Common myeloid progenitor, CD34-positive (primary cell): ENCODE measurements around the gene MLST8.

ENCODE experiments used
- CTCF ChIA-PET: fragments of 350-600 bp; sonication (Branson Sonifier 250); formaldehyde crosslinking; loops from one replicate; lab custom pipeline; 2021; ENCODE audit warnings: antibody characterized with exemption; lab: Charles Lee
- POLR2A ChIA-PET: fragments of 350-600 bp; sonication (Branson Sonifier 250); formaldehyde crosslinking; loops from one replicate; lab custom pipeline; 2021; ENCODE audit warnings: antibody characterized with exemption; lab: Charles Lee
- DNase-seq, 3 donors: peaks; one replicate each; pipeline versions ENCODE4 v3.0.0 to v3.0.0-alpha.2; 2013
- H3K27ac ChIP-seq, 2 experiments: 1 replicate in 1 of 2; 2 replicates in 1 of 2; pipeline ENCODE4 v1.7.0; 2013; ENCODE audit warnings: inconsistent platforms in 2 of 2, low read length in 2 of 2, mild to moderate bottlenecking in 2 of 2, low read depth in 1 of 2, moderate library complexity in 1 of 2; ENCODE audit not compliant: severe bottlenecking in 2 of 2, insufficient read depth in 1 of 2, poor library complexity in 1 of 2
- H3K27me3 ChIP-seq, 5 experiments: replicated peaks in 2 of 5; 1 replicate in 3 of 5; 2 replicates in 2 of 5; pipeline versions ENCODE4 v1.6.1 to v1.7.0; 2013; ENCODE audit warnings: low read length in 4 of 5, mild to moderate bottlenecking in 2 of 5, moderate library complexity in 2 of 5, inconsistent platforms in 1 of 5; ENCODE audit not compliant: insufficient read depth in 5 of 5, control insufficient read depth in 4 of 5
- H3K36me3 ChIP-seq, 4 experiments: 1 replicate in 2 of 4; 2 replicates in 2 of 4; pipeline versions ENCODE4 v1.6.1 to v1.7.0; 2013; ENCODE audit warnings: low read length in 3 of 4, control low read depth in 1 of 4, mild to moderate bottlenecking in 1 of 4; ENCODE audit not compliant: control insufficient read depth in 4 of 4, insufficient read depth in 4 of 4
- H3K4me1 ChIP-seq, 4 experiments: 1 replicate in 3 of 4; 2 replicates in 1 of 4; pipeline versions ENCODE4 v1.6.1 to v1.7.1; 2013; ENCODE audit warnings: low read length in 3 of 4, mild to moderate bottlenecking in 3 of 4, control low read depth in 1 of 4, inconsistent platforms in 1 of 4, moderate library complexity in 1 of 4; ENCODE audit not compliant: control insufficient read depth in 4 of 4, insufficient read depth in 4 of 4; ENCODE audit errors: control extremely low read depth in 1 of 4
- H3K4me3 ChIP-seq, 7 experiments: 1 replicate in 4 of 7; 2 replicates in 3 of 7; pipeline versions ENCODE4 v1.5.1 to v1.7.0; 2013; ENCODE audit warnings: mild to moderate bottlenecking in 7 of 7, low read length in 6 of 7, moderate library complexity in 6 of 7, inconsistent platforms in 2 of 7, low read depth in 2 of 7, control low read depth in 1 of 7; ENCODE audit not compliant: insufficient read depth in 4 of 7, control insufficient read depth in 1 of 7; ENCODE audit errors: extremely low read depth in 1 of 7
- H3K9me3 ChIP-seq, 5 experiments: 1 replicate in 4 of 5; 2 replicates in 1 of 5; pipeline versions ENCODE4 v1.6.1 to v1.7.1; 2013; ENCODE audit warnings: low read length in 4 of 5, mild to moderate bottlenecking in 2 of 5, inconsistent platforms in 1 of 5, low read depth in 1 of 5, moderate library complexity in 1 of 5; ENCODE audit not compliant: control insufficient read depth in 4 of 5, insufficient read depth in 2 of 5; ENCODE audit errors: control extremely low read depth in 1 of 5
- WGBS: methylation state at CpG from one replicate; pipeline ENCODE4 v1.1.5; 2013; ENCODE audit not compliant: insufficient coverage; 5-methylcytosine and 5-hydroxymethylcytosine counted together

Gene MLST8

GRCh38 chr16:2233872-2234812 lies 28.9 kb downstream of the MLST8 start:
- H3K27me3 ChIP-seq = peaks cover 0 to 43% (median 12%) of the 10 kb centered on the region in 5 experiments
- H3K36me3 ChIP-seq = peaks cover 9 to 67% (median 42%) of the 10 kb centered on the region in 4 experiments
- ChIA-PET CTCF (no interaction called here), POLR2A (no interaction called here)
- no peak overlapping the region for H3K27ac ChIP-seq
- H3K9me3 ChIP-seq = no peaks in the 10 kb centered on the region
- DNase-seq = peak in 1 of 3 donors; percentile 22
- 98% methylated on average over 42 of the region's 51 CpGs for WGBS
- no peak overlapping the region for H3K4me3 ChIP-seq
- H3K4me1 ChIP-seq = peaks cover 0 to 18% (median 8%) of the 10 kb centered on the region in 4 experiments

GRCh38 chr16:2234813-2235170 lies 29.5 kb downstream of the MLST8 start:
- 97% methylated on average over 16 of the region's 18 CpGs for whole genome bisulfite sequencing
- Histone ChIP-seq H3K27me3 (peaks cover 0 to 43% (median 12%) of the 10 kb centered on the region in 5 experiments), H3K4me1 (peaks cover 0 to 18% (median 8%) of the 10 kb centered on the region in 4 experiments), H3K36me3 (peaks cover 9 to 63% (median 38%) of the 10 kb centered on the region in 4 experiments), H3K9me3 (no peaks in the 10 kb centered on the region), H3K4me3 (no peak overlapping the region), H3K27ac (no peak overlapping the region)
- DNase-seq = no peak
- ChIA-PET POLR2A (no interaction called here), CTCF (interaction anchor here (1.5 kb wide), 1 partner anchor 17 kb away, joined by 4 read pairs; no protein-coding TSS in a partner anchor)

GRCh38 chr16:2235234-2235651 lies 30.0 kb downstream of the MLST8 start:
- Histone ChIP-seq H3K4me1 (peaks cover 0 to 18% (median 8%) of the 10 kb centered on the region in 4 experiments), H3K9me3 (no peaks in the 10 kb centered on the region), H3K27ac (no peak overlapping the region), H3K4me3 (no peak overlapping the region), H3K27me3 (peaks cover 0 to 43% (median 12%) of the 10 kb centered on the region in 5 experiments), H3K36me3 (peaks cover 9 to 59% (median 34%) of the 10 kb centered on the region in 4 experiments)
- ChIA-PET POLR2A (interaction anchor here (1.4 kb wide), 1 partner anchor 16 kb away, joined by 3 read pairs; the partner anchor contains the start of gene ECI1), CTCF (interaction anchor here (1.5 to 1.7 kb wide), 2 partner anchors 10 to 17 kb away, joined by 4 to 7 read pairs; no protein-coding TSS in a partner anchor)
- 94% methylated on average over 28 of the region's 28 CpGs for WGBS
- no peak for DNase-seq

GRCh38 chr16:2235695-2236336 lies 30.6 kb downstream of the MLST8 start:
- no peak for DNase-seq
- WGBS = 95% methylated on average over 13 of the region's 19 CpGs
- H3K27ac ChIP-seq = no peak overlapping the region
- H3K36me3 ChIP-seq = peaks cover 6 to 53% (median 31%) of the 10 kb centered on the region in 4 experiments
- no peaks in the 10 kb centered on the region for H3K9me3 ChIP-seq
- ChIA-PET CTCF (interaction anchor here (1.5 to 1.7 kb wide), 2 partner anchors 10 to 16 kb away, joined by 4 to 7 read pairs; no protein-coding TSS in a partner anchor), POLR2A (interaction anchor here (0.8 to 1.4 kb wide), 2 partner anchors 12 to 16 kb away, joined by 3 read pairs; partner anchors contain the start of genes E4F1 and ECI1)
- H3K27me3 ChIP-seq = peaks cover 0 to 43% (median 12%) of the 10 kb centered on the region in 5 experiments
- peaks cover 0 to 18% (median 8%) of the 10 kb centered on the region in 4 experiments for H3K4me1 ChIP-seq
- no peak overlapping the region for H3K4me3 ChIP-seq

GRCh38 chr16:2236337-2237101 lies 31.3 kb downstream of the MLST8 start, which contains the start of gene DNASE1L2:
TSS of gene DNASE1L2 (plus strand) at chr16:2236444. CDS start at chr16:2236817, 373 bp downstream.
- no peak for DNase-seq
- Histone ChIP-seq H3K4me3 (peak within 1 kb of the TSS in 4 of 7 experiments; percentile 23 to 48 (median 42)), H3K27ac (no peak within 1 kb of the TSS), H3K36me3 (peaks cover 6 to 46% (median 28%) of the 10 kb centered on the region in 4 experiments), H3K4me1 (peaks cover 0 to 18% (median 8%) of the 10 kb centered on the region in 4 experiments), H3K9me3 (no peaks in the 10 kb centered on the region), H3K27me3 (peaks cover 0 to 43% (median 12%) of the 10 kb centered on the region in 5 experiments)
- ChIA-PET POLR2A (interaction anchor here (0.8 to 1.4 kb wide), 2 partner anchors 13 to 15 kb away, joined by 3 read pairs; partner anchors contain the start of genes E4F1 and ECI1), CTCF (interaction anchor here (1.5 to 1.7 kb wide), 2 partner anchors 11 to 16 kb away, joined by 4 to 7 read pairs; no protein-coding TSS in a partner anchor)
- WGBS = 8% methylated on average over 58 of the region's 64 CpGs

- 8% methylated on average over 37 of the region's 40 CpGs for WGBS
- Histone ChIP-seq H3K4me3 (peak overlapping the region in 3 of 7 experiments; percentile 40 to 48 (median 45)), H3K27ac (no peak overlapping the region), H3K27me3 (peaks cover 0 to 43% (median 12%) of the 10 kb centered on the region in 5 experiments), H3K9me3 (no peaks in the 10 kb centered on the region), H3K36me3 (peaks cover 4 to 42% (median 23%) of the 10 kb centered on the region in 4 experiments), H3K4me1 (peaks cover 0 to 18% (median 8%) of the 10 kb centered on the region in 4 experiments)
- POLR2A ChIA-PET = no interaction called here
- no peak for DNase-seq
- CTCF ChIA-PET = no interaction called here
Measured at GRCh38 chr16:2237102-2237482, 31.8 kb downstream of the MLST8 start.
